Endothelial cell of umbilical vein (primary cell): ENCODE measurements around the gene NT5DC4. TPM values are rescaled to one million over a fixed set of nuclear protein-coding genes. Genes with fewer than 3 reads are reported as not detected.

ENCODE experiments used
- BruUV-seq: library from RNA; stranded (reverse); fragments of 400-500 nt; replicated peaks from 2 replicates; lab custom pipeline; 2021; lab: Mats Ljungman, UMichigan
- CTCF ChIA-PET: fragments of 300-600, 350-600 bp; sonication (Branson Sonifier 250); formaldehyde crosslinking; loops from one replicate; lab custom pipeline; 2021; ENCODE audit warnings: antibody characterized with exemption, inconsistent platforms; lab: Charles Lee
- POLR2A ChIA-PET: fragments of 300-600, 350-600 bp; sonication (Branson Sonifier 250); formaldehyde crosslinking; loops from one replicate; lab custom pipeline; 2021; ENCODE audit warnings: antibody characterized with exemption, inconsistent platforms; lab: Charles Lee
- DNase-seq: peaks from one replicate; pipeline ENCODE4 v3.0.0-alpha.2; 2011; ENCODE audit warnings: low read depth, low spot score
- FAIRE-seq: peaks from 2 replicates; lab custom pipeline; 2011; peaks lifted over from hg19 to GRCh38; lab: Jason Lieb, UNC
- H2AFZ ChIP-seq: 2 replicates; pipeline ENCODE4 v1.6.0; 2012; ENCODE audit warnings: low read depth, low read length, control low read depth, inconsistent platforms
- H3K27ac ChIP-seq: 2 replicates; pipeline ENCODE4 v1.5.1; 2011; ENCODE audit warnings: low read depth, mild to moderate bottlenecking, control low read depth, low read length, moderate library complexity; ENCODE audit not compliant: insufficient read depth
- H3K27me3 ChIP-seq, 2 experiments: 2 replicates each; pipeline versions ENCODE4 v1.6.0 to v1.6.1; 2011; ENCODE audit warnings: low read length in 2 of 2, mixed read lengths in 1 of 2; ENCODE audit not compliant: control insufficient read depth in 2 of 2, insufficient read depth in 2 of 2
- H3K36me3 ChIP-seq, 2 experiments: 2 replicates in 1 of 2; 3 replicates in 1 of 2; pipeline ENCODE4 v1.5.1; 2011; ENCODE audit warnings: low read length in 2 of 2, mild to moderate bottlenecking in 1 of 2, moderate library complexity in 1 of 2; ENCODE audit not compliant: control insufficient read depth in 2 of 2, insufficient read depth in 2 of 2; ENCODE audit errors: extremely low read depth in 1 of 2
- H3K4me1 ChIP-seq: 3 replicates; pipeline ENCODE4 v1.5.1; 2011; ENCODE audit warnings: mild to moderate bottlenecking, low read length; ENCODE audit not compliant: control insufficient read depth, insufficient read depth; ENCODE audit errors: extremely low read depth
- H3K4me2 ChIP-seq: 2 replicates; pipeline ENCODE4 v1.6.1; 2011; ENCODE audit warnings: low read length, control low read depth, mixed read lengths; ENCODE audit not compliant: insufficient read depth
- H3K4me3 ChIP-seq, 3 experiments: fragments of 200-600 bp in 1 of 3; sonication (generic), shearing (Covaris generic) in 1 of 3; replicated peaks in 1 of 3; 2 replicates each; pipeline ENCODE4 v1.5.1; 2011 to 2016; ENCODE audit warnings: control low read depth in 3 of 3, low read length in 3 of 3, mild to moderate bottlenecking in 2 of 3, inconsistent platforms in 1 of 3, low read depth in 1 of 3, moderate library complexity in 1 of 3; ENCODE audit not compliant: insufficient read depth in 1 of 3
- H3K79me2 ChIP-seq: 2 replicates; pipeline ENCODE4 v1.6.0; 2012; ENCODE audit warnings: low read length, inconsistent platforms; ENCODE audit not compliant: control insufficient read depth, insufficient read depth
- H3K9ac ChIP-seq: replicated peaks from 2 replicates; pipeline ENCODE3; 2011; ENCODE audit warnings: low read length, control low read depth; ENCODE audit not compliant: insufficient read depth; ENCODE audit errors: extremely low read depth
- H3K9me1 ChIP-seq: replicated peaks from 3 replicates; pipeline ENCODE4 v1.6.0; 2011; ENCODE audit warnings: mild to moderate bottlenecking, low read length; ENCODE audit not compliant: control insufficient read depth, insufficient read depth; ENCODE audit errors: extremely low read depth
- H3K9me3 ChIP-seq: replicated peaks from 2 replicates; pipeline ENCODE4 v1.5.1; 2012; ENCODE audit warnings: low read length, inconsistent platforms; ENCODE audit not compliant: control insufficient read depth, insufficient read depth
- H4K20me1 ChIP-seq: replicated peaks from 2 replicates; pipeline ENCODE3; 2011; ENCODE audit warnings: mild to moderate bottlenecking, low read length; ENCODE audit not compliant: control insufficient read depth, insufficient read depth; ENCODE audit errors: extremely low read depth
- CTCF ChIP-seq, 2 donors: IDR thresholded peaks; 1 replicate in 1 of 2; 2 replicates in 1 of 2; pipeline ENCODE4 v1.5.1; 2011; ENCODE audit warnings: low read length in 2 of 2, mild to moderate bottlenecking in 2 of 2, moderate library complexity in 2 of 2, control low read depth in 1 of 2, inconsistent platforms in 1 of 2, low read depth in 1 of 2; ENCODE audit not compliant: insufficient read depth in 1 of 2; ENCODE audit errors: extremely low read depth in 1 of 2
- EZH2 ChIP-seq: IDR thresholded peaks from 2 replicates; pipeline ENCODE4 v1.6.1; 2012; ENCODE audit warnings: borderline replicate concordance, low read depth, mild to moderate bottlenecking, moderate library complexity, low read length, inconsistent platforms; ENCODE audit not compliant: severe bottlenecking
- FOS ChIP-seq: IDR thresholded peaks from 2 replicates; pipeline ENCODE4 v1.6.1; 2011; ENCODE audit warnings: mild to moderate bottlenecking, low read length, moderate library complexity, borderline replicate concordance; ENCODE audit not compliant: insufficient read depth
- GATA2 ChIP-seq: IDR thresholded peaks from 2 replicates; pipeline ENCODE4 v1.7.0; 2011; ENCODE audit warnings: low read depth, mild to moderate bottlenecking, moderate library complexity, mixed read lengths, low read length; ENCODE audit not compliant: insufficient read length, insufficient read depth
- JUN ChIP-seq: IDR thresholded peaks from 2 replicates; pipeline ENCODE4 v1.6.1; 2011; ENCODE audit warnings: borderline replicate concordance, low read depth; ENCODE audit not compliant: insufficient read length, insufficient read depth
- MAX ChIP-seq: IDR thresholded peaks from 2 replicates; pipeline ENCODE4 v1.6.1; 2011; ENCODE audit not compliant: insufficient read depth, insufficient read length
- MYC ChIP-seq: IDR thresholded peaks from one replicate; pipeline ENCODE4 v1.6.1; 2011; ENCODE audit warnings: mild to moderate bottlenecking, low read depth, low read length
- POLR2A ChIP-seq: IDR thresholded peaks from 2 replicates; pipeline ENCODE4 v1.6.1; 2012; ENCODE audit warnings: low read depth, mild to moderate bottlenecking, control low read depth, low read length
- POLR2AphosphoS5 ChIP-seq: IDR thresholded peaks from 2 replicates; pipeline ENCODE4 v1.6.1; 2012; ENCODE audit warnings: low read depth, mild to moderate bottlenecking, control low read depth, low read length, moderate library complexity; ENCODE audit not compliant: insufficient read depth
- dilution Hi-C: fragments of 300-500 bp; cut with MboI; formaldehyde crosslinking; loops from one replicate; pipeline ENCODE4 v1.15.0; 2019; ENCODE audit warnings: low sequenced_read_pairs; ENCODE audit not compliant: extremely low pct_ligation_motif_present
- intact Hi-C: fragments of 100-400 bp; cut with micrococcal nuclease; formaldehyde crosslinking; loops from one replicate; pipeline ENCODE4 v1.10.0; 2022
- polyA plus RNA-seq, 4 experiments: library from polyadenylated mRNA; depleted of rRNA in 3 of 4; stranded (reverse) in 3 of 4; unstranded in 1 of 4; fragments of >200 nt; gene quantifications; 2 replicates each; pipeline versions ENCODE4 v1.2.1 to v1.2.3, GENCODE V29; 2011 to 2012; ENCODE audit warnings: missing spikeins in 1 of 4
- total RNA-seq: library from RNA; stranded (reverse); gene quantifications from 2 replicates; pipeline ENCODE4 v1.2.3, GENCODE V29; 2021

The NT5DC4 gene
- total and polyA plus RNA-seq, 2 donors (not counting 3 experiments of a cell fraction or from before 2014, with no cell fraction given) = not detected

GRCh38 chr2:112784199-112785189, 63.7 kb downstream of the NT5DC4 start, which contains the start of gene IL1A:
Gene IL1A, minus strand, starts transcription at chr2:112784493. Its CDS starts 723 bp downstream, at chr2:112783770.
- Histone ChIP-seq H3K27me3 (no peaks in the 10 kb centered on the region), H4K20me1 (no peaks in the 10 kb centered on the region), H3K36me3 (no peaks in the 10 kb centered on the region), H3K9me3 (no peaks in the 10 kb centered on the region), H3K79me2 (no peaks in the 10 kb centered on the region), H3K4me1 (peaks cover 43% of the 10 kb centered on the region), H3K4me2 (peak within 1 kb of the TSS; percentile 80), H3K4me3 (peak within 1 kb of the TSS in 1 of 3 experiments; percentile 37), H3K9me1 (no peaks in the 10 kb centered on the region), H3K9ac (peak within 1 kb of the TSS; percentile 38), H2AFZ (peak within 1 kb of the TSS; percentile 83), H3K27ac (peak within 1 kb of the TSS; percentile 73)
- TF ChIP-seq MYC (no peak), POLR2AphosphoS5 (peak; percentile 20), FOS (peak; percentile 55), JUN (peak; percentile 41)
- DNase-seq = peak; percentile 73
- peak; percentile 79 for FAIRE-seq
- ChIA-PET CTCF (interaction anchor here (1.2 to 3.6 kb wide), 8 partner anchors 9 to 157 kb away, joined by 3 to 14 read pairs (median 6); no protein-coding TSS in a partner anchor), POLR2A (no interaction called here)
- TSS peak; percentile 74 for BruUV-seq
- intact Hi-C loops = no loop called here
- dilution Hi-C loops = no loop called here

GRCh38 chr2:112787294-112787693, 66.5 kb downstream of the NT5DC4 start:
- ChIA-PET POLR2A (no interaction called here), CTCF (interaction anchor here (0.6 to 1.9 kb wide), 5 partner anchors 18 to 154 kb away, joined by 3 to 8 read pairs (median 3); no protein-coding TSS in a partner anchor)
- Histone ChIP-seq H3K27ac (peak overlapping the region; percentile 74), H3K9ac (peak overlapping the region; percentile 5), H4K20me1 (no peaks in the 10 kb centered on the region), H3K9me1 (no peaks in the 10 kb centered on the region), H3K79me2 (no peaks in the 10 kb centered on the region), H3K4me1 (peaks cover 43% of the 10 kb centered on the region), H3K4me3 (peak overlapping the region in 1 of 3 experiments; percentile 13), H3K4me2 (peak overlapping the region; percentile 82), H2AFZ (peak overlapping the region; percentile 14), H3K36me3 (no peaks in the 10 kb centered on the region), H3K27me3 (no peaks in the 10 kb centered on the region), H3K9me3 (no peaks in the 10 kb centered on the region)
- peak; percentile 55 for DNase-seq
- TF ChIP-seq CTCF (IDR thresholded peaks at IDR 0.05; ENCODE audit: extremely low read depth in 1 of 2, insufficient read depth in 1 of 2, low read depth in 1 of 2, low read length in 2 of 2) (no peak), FOS (peak; percentile 66), EZH2 (no peak), JUN (peak; percentile 90), GATA2 (peak; percentile 28), POLR2A (no peak), MAX (no peak), MYC (no peak), POLR2AphosphoS5 (peak; percentile 55)
- dilution Hi-C loops (no loop called here), intact Hi-C loops (loop anchor here (1.0 kb wide), 3 partner anchors 23 to 94 kb away; partner anchors contain the start of gene CKAP2L)
- BruUV-seq = no TSS peak
- peak; percentile 82 for FAIRE-seq
